ENCODE results near the gene AMN1. TPM values are rescaled to one million over a fixed set of nuclear protein-coding genes. Genes with fewer than 3 reads are reported as not detected.

AMN1 gene
- total RNA-seq, 1 experiment from 2014 or later = 26.9 TPM

DNA sequence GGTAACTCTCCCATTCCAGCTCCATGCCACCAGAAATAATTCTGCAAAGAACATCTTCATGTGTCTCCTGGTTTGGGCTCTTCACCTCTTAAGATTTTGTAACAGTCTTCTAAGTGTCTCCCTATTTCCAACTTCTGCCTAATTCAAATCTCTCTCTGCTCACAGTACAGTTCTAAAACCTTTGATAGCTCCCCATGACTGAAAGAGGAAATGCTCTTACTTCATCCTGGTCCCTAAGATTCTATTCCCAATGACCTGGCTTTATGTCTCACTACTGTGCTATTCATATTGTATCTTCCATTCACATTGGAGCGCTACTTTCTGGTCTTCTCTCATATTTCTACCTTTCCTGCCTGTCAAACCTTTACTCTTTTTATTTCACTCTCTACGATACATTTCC lies 1.6 kb downstream of the AMN1 start:
- BruUV-seq (replicated peaks) = no TSS peak
- POLR2A ChIA-PET = interaction anchor here (4.3 kb wide), 1 partner anchor 23 kb away, joined by 18 read pairs; no protein-coding TSS in a partner anchor

More for the DNA sequence above, 1.6 kb downstream of the AMN1 start:
- TF ChIP-seq, protein P1, sequence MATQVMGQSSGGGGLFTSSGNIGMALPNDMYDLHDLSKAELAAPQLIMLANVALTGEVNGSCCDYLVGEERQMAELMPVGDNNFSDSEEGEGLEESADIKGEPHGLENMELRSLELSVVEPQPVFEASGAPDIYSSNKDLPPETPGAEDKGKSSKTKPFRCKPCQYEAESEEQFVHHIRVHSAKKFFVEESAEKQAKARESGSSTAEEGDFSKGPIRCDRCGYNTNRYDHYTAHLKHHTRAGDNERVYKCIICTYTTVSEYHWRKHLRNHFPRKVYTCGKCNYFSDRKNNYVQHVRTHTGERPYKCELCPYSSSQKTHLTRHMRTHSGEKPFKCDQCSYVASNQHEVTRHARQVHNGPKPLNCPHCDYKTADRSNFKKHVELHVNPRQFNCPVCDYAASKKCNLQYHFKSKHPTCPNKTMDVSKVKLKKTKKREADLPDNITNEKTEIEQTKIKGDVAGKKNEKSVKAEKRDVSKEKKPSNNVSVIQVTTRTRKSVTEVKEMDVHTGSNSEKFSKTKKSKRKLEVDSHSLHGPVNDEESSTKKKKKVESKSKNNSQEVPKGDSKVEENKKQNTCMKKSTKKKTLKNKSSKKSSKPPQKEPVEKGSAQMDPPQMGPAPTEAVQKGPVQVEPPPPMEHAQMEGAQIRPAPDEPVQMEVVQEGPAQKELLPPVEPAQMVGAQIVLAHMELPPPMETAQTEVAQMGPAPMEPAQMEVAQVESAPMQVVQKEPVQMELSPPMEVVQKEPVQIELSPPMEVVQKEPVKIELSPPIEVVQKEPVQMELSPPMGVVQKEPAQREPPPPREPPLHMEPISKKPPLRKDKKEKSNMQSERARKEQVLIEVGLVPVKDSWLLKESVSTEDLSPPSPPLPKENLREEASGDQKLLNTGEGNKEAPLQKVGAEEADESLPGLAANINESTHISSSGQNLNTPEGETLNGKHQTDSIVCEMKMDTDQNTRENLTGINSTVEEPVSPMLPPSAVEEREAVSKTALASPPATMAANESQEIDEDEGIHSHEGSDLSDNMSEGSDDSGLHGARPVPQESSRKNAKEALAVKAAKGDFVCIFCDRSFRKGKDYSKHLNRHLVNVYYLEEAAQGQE (IDR thresholded peaks at IDR 0.05; ENCODE audit: low read depth) = no peak
- TF ChIP-seq ZFX (IDR thresholded peaks at IDR 0.05) = no peak
- TF ChIP-seq RAD21 (IDR thresholded peaks at IDR 0.05; ENCODE audit: low read depth) = no peak
- TF ChIP-seq CEBPB (IDR thresholded peaks at IDR 0.05; ENCODE audit: low read depth) = no peak
- no peak for TF ChIP-seq ELF1 (IDR thresholded peaks at IDR 0.05; ENCODE audit: borderline replicate concordance, low read depth)
- TF ChIP-seq, protein P2, sequence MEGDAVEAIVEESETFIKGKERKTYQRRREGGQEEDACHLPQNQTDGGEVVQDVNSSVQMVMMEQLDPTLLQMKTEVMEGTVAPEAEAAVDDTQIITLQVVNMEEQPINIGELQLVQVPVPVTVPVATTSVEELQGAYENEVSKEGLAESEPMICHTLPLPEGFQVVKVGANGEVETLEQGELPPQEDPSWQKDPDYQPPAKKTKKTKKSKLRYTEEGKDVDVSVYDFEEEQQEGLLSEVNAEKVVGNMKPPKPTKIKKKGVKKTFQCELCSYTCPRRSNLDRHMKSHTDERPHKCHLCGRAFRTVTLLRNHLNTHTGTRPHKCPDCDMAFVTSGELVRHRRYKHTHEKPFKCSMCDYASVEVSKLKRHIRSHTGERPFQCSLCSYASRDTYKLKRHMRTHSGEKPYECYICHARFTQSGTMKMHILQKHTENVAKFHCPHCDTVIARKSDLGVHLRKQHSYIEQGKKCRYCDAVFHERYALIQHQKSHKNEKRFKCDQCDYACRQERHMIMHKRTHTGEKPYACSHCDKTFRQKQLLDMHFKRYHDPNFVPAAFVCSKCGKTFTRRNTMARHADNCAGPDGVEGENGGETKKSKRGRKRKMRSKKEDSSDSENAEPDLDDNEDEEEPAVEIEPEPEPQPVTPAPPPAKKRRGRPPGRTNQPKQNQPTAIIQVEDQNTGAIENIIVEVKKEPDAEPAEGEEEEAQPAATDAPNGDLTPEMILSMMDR (IDR thresholded peaks at IDR 0.05 in 2 of 3, conservative IDR thresholded peaks at IDR 0.05 in 1 of 3; ENCODE audit: borderline replicate concordance in 1 of 3, insufficient read depth in 1 of 3, low read depth in 2 of 3, low read length in 2 of 3) = no peak
- no peak for TF ChIP-seq JUND (IDR thresholded peaks at IDR 0.05)
- no peak for TF ChIP-seq EGR1 (IDR thresholded peaks at IDR 0.05; ENCODE audit: low read depth)
- no peak for TF ChIP-seq SIN3A (IDR thresholded peaks at IDR 0.05; ENCODE audit: low read depth)
- no peak for TF ChIP-seq SP1 (IDR thresholded peaks at IDR 0.05; ENCODE audit: low read depth)
- TF ChIP-seq POLR2A (IDR thresholded peaks at IDR 0.05; ENCODE audit: borderline replicate concordance, extremely low read depth, insufficient read depth, insufficient read length) = no peak
- no peak for TF ChIP-seq SRF (IDR thresholded peaks at IDR 0.05; ENCODE audit: low read depth)
- no peak for TF ChIP-seq ATF3 (IDR thresholded peaks at IDR 0.05)
- ChIA-PET CTCF (no interaction called here), RAD21 (ENCODE audit: low non-redundant PET in 1 of 2, low total read pairs in 2 of 2, uncharacterized antibody in 2 of 2, unreplicated experiment in 2 of 2) (interaction anchor here in 1 of 2 experiments (0.6 kb wide), 1 partner anchor 324 kb away, joined by 3 read pairs; no protein-coding TSS in a partner anchor)
- H3K9me2 ChIP-seq (ENCODE audit: insufficient read depth) = no peaks in the 10 kb centered on the region
- H3K4me3 ChIP-seq (replicated peaks in 1 of 2; ENCODE audit: low read depth in 1 of 2, low read length in 2 of 2) = no peak overlapping the region
- no peak for ATAC-seq
- intact Hi-C loops (cut with micrococcal nuclease) = no loop called here
- H3K9me3 ChIP-seq (ENCODE audit: control insufficient read depth in 1 of 2, insufficient read depth in 1 of 2, low read depth in 1 of 2, low read length in 2 of 2) = peaks cover 0 to 9% of the 10 kb centered on the region in 2 experiments; a peak in 1 of 4 replicates
- H4K20me1 ChIP-seq (ENCODE audit: insufficient read depth) = no peaks in the 10 kb centered on the region
- peaks cover 31 to 52% of the 10 kb centered on the region in 2 experiments for H3K4me1 ChIP-seq (ENCODE audit: control insufficient read depth in 1 of 2, insufficient read depth in 2 of 2, low read length in 2 of 2)
- H3K36me3 ChIP-seq (ENCODE audit: control insufficient read depth in 1 of 2, insufficient read depth in 2 of 2, low read length in 2 of 2) = no peaks in the 10 kb centered on the region
- H3K4me2 ChIP-seq (ENCODE audit: low read length) = peak overlapping the region; percentile 91; the same call in 1 of the 2 replicates
- peaks cover 29% of the 10 kb centered on the region for H3K79me2 ChIP-seq (ENCODE audit: insufficient read depth, low read length)
- no peak overlapping the region for H3K27ac ChIP-seq (ENCODE audit: low read depth, low read length)
- no peak for DNase-seq (ENCODE audit: low read depth, low spot score)
- H2AFZ ChIP-seq (ENCODE audit: low read depth, low read length, poor library complexity, severe bottlenecking) = no peak overlapping the region
- no peaks in the 10 kb centered on the region for H3K27me3 ChIP-seq (ENCODE audit: insufficient read depth, low read length)
- H3K9ac ChIP-seq (ENCODE audit: low read length) = no peak overlapping the region
